Effector CD8-positive, alpha-beta T cell (primary cell): ENCODE measurements around the gene RTN4RL1.

Experiments
- DNase-seq: peaks from one replicate; lab custom pipeline; 2025; lab: John Stamatoyannopoulos, UW

Gene RTN4RL1

DNA sequence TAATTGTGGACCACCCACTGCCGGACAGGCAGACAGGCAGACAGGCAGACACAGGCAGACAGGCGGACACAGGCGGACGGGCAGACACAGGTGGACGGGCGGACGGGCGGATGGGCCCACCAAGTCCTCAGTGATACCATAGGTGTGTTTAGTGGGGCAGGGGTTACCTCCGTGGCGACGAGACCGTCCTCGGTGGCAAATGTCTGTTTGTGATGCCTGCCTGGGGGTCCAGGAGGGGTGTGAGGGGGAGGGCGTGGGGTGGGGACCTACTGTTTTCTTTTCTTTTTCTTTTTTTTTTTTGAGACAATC is 76.7 kb downstream of the RTN4RL1 start:
- DNase-seq, result no peak

DNA sequence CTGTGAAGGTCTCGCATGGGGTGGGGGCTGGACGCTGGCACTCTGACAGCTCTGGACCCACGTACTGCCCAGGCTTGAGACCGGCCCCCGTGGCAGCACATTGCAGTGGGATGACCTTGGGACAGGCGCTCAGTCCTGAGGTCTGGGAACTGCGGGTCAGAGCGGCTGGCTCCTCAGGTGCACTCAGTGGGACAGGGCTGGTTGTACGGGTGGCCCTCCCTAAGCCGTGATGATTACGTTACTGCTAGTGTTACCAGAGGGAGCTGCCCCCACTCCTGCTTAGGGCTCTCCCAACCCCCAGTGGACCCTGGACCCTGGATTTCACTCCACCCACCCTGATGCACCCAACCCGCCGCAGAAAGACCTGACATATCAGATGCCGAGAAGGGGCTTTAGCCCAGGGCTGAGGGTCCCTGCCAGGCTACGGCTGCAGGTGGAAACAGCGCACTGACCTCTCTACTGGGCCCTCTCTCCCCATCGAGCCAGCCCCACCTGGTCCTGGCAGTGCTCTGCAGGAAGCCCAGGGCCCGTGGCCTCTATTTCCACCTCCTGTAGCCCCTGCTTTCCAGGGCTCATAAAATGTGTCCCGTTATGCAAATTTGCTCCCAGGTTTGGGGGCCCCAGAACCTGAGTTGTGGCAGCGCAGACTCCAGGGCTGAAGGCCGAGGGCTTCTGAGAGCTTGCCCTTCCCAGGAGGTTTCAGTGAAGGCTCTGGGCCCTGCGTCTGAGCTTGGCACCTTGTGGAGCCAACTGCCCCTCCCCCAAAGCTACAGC is 77.2 kb downstream of the RTN4RL1 start:
- DNase-seq, result no peak

DNA sequence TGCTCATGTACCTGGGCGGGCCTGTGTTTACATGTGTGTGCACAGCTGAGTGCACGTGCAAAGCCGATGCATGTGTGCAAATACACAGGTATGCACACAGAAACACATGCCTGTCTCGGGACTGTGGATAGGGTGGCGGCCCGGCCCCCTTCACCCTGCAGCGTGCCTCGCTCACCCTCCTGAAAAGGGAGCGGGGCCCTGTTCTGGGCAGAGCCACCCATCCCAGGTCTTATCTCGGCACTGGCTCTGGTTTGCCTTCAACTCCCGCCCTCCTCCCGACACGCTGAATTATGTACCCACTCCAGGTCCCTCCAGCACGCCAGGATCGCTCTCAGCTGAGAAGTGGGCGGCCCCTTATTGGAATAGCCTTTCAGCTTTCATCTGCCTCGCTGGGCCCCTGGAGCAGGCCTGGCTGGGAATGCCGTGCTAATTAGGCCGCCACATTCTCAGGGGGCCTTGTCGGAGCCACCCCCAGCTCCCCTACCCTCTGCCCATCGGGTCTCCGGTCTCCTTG is 77.8 kb downstream of the RTN4RL1 start:
- DNase-seq, result no peak

DNA sequence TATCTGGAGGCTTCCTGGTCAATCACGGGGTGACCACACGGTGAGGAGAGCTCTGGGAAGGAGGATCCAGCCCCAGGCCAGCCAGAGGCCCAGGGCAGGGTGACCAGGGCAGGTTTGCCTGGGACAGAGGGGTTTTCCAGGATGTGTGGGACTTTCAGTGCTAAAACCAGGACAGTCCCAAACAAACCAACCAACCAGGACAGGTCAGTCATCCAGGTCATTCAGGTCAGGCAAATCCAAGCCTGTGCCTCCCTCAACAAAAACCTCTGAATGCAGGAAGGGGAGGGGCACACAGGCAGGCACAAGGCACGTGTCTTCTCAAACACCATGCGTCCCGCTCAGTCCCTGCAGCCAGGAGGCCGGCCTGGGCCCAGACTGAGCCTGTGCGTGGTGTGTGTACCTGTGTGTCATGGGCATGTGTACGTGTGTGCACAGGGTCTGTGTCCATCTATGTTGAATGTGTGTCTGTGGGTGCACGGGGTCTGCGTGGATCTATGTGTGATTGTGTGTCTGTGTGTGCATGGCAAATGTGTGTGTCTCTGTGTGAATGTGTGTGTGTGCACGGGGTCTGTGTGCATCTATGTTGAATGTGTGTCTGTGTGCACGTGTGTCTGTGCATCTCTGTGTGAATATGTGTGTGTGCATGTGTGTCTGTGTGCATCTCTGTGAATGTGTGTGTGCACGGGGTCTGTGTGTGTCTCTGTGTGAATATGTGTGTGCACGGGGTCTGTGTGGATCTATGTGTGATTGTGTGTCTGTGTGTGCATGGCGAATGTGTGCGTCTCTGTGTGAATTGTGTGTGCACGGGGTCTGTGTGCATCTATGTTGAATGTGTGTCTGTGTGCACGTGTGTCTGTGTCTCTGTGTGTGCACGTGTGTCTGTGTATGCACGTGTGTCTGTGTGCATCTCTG is 78.9 kb downstream of the RTN4RL1 start:
- no peak for DNase-seq

DNA sequence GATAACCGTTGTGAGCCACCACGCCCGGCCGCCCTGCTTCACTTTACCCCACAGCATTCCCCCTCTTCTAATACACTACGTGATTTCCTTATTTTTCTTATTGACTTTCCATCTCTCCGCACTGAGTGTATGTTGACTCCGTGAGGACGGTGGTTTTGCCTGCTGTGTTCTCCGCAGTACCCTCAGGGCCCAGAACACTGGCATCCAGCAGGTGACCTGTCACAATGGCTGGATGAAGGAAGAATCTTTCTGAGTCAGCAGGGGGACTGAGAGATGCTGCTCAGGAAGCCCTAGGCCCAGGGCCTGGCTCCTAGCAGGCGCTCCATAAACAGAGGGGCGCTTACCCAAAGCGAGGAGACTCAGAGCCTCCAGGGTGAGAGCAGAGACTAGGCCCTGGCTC is 79.5 kb downstream of the RTN4RL1 start:
- no peak for DNase-seq

DNA sequence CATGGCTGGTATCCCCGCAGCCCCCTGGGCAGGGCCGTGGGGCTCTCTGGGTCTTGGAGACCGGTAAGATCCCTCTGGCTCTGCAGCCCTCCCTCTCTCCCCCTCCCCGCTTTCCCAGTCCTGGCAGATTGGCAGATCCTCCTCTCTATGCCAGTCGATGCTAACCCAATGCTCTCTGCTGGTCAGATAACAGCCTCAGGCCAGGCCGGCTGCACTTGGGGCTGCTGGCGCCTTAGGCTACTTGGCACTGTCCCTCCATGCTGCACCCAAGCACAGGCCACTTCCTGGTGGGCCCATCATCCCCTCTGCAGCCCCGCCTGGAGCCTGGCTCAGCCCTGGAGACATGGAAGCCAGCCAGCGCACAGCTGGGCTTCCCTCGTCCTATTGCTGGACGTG is 81.7 kb downstream of the RTN4RL1 start:
- no peak for DNase-seq

DNA sequence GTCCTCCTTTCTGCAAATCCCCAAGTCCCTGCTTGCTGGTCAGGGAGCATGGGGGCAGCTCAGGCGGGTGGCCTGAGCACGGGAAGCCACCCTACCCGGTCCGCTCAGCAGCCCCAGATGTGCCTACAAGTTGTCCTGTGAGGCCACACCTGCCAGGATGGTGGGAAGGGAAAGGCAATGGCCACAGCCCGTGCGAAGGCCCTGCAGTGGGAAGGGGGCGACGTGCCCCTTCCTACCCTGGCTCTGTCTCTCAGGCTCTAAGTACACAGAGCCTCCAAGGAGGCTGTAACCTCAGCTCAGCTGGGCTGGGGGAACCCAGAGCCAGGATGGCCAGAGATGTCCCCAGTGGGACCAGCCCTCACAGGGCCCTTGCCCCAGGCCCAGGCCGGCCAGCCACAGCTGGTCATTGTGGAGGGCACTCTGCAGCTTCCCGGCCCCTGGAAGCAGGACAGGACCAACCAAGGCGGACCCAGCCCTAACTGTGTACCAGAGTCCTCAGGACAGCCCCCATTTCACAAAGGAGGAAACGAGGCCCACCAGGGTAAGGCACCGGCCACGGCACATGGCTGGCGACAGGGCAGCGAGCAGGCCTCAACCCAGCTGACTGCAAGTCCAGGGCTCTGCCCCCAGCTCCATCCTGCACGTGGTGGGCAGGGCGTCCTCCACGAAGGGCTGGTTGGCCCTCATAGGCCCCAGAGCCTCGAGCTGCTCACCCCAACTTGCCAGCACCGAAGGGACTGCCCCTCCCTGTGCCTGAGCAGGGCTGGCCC is 82.3 kb downstream of the RTN4RL1 start:
- no peak for DNase-seq

DNA sequence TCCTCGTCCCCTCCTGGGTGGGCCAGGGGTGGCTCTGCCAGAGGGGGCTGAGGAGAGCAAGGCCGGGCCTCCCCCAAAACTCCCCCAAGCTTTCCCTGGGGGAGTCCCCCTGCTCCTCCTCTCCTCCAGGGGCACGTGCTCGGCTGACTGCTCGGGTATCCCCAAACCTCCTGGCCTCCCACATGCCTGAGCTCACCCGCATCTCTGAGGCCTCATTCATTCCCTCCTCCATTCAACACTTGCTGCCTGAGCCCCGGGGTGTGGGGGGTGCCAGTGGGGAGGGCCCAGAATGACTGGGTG is 83.1 kb downstream of the RTN4RL1 start:
- DNase-seq, result no peak

DNA sequence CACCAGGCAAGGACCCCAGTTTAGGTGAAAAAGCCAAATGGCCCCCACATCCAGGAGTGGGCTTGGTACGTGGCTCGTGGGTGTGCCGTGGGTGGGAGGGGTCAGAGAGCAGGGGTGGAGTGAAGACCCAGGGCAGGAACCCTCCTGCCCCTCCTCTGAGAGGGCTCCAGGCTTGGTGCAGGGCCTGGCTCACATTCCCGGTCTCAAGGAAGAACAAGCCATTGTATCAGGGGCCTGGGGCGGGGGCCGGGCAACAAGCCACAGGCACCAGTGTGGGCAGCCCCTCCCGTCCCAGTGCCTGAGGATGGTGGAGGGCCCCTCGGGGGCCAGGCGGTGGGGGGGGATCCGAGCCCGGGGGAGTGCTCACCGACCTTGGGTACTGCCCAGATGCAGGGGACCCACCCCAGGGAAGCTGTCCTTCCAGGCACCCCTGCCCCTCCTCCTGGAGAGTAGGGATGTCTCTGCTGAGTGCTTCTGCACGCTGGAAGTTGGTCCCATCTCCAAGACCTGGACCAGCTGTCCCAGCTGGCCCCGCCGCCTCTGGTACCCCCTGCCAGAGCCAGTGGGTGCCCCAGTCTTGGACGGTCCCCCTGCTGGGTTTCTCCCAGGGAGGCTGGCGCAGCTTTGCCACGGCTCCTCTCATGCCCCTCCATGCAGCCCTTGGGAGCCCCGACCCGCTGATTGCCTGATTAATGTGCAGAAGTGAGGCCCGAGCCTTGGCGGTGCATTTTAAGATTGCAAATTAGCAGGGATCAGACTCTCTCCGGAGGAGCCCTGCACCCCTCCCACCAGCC is 83.7 kb downstream of the RTN4RL1 start:
- DNase-seq, result no peak

DNA sequence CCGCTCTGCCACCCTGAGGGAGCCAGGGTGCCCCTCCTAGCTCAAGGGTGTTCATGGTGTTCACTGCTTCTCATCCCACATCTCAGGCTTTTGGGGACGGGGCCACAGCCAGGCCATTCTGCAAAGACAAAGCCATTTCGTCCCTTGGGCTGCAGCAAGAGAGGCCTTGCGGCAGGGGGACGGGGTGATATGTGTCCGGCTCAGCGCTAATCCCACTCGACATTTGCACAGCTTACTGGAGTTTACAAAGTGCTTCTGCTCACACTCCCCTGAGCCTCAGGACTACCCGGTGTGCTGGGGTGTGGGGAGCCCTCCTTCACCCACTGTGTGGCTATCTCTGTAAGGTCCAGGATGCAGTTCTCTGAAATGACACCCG is 84.3 kb downstream of the RTN4RL1 start:
- no peak for DNase-seq

DNA sequence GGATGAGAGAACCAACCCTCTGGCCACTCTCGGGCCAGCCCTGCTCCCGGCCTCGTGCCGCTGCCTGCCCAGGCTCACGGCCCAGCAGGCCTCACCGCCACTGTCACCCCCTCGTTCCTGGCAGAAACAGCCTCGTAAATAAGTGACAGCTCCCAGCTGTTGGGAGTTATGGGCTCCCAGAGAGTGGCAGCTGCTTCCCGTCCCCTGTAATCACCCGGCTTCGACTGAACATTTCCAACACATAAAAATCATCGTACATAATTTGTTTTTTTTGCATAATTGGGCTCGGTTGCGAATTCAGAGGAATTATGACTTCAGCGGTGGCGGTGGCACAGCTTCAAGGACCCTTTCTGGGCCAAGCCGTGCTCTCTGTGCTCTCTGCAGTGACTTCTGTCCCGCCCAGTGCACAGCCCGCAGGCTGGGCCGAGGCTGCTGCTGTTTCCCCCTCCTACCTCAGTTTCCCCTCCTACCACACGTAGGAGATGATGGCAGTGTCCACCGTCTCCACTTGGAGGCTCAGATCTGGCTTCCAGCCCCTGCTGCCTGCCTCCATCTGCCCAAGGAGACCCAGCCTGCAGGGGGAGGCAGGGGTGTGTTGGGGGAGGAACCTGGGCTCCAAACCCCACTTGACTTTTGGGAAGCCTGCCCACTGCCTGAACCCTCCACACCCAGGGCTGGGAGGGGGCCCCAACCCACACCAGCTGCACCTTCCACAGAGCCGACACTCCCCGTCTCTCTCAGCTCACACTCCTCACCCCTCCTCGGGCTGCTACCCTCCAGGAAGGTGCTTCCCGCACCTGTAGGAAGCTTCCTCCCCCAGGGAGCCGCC is 84.9 kb downstream of the RTN4RL1 start:
- DNase-seq, result no peak

DNA sequence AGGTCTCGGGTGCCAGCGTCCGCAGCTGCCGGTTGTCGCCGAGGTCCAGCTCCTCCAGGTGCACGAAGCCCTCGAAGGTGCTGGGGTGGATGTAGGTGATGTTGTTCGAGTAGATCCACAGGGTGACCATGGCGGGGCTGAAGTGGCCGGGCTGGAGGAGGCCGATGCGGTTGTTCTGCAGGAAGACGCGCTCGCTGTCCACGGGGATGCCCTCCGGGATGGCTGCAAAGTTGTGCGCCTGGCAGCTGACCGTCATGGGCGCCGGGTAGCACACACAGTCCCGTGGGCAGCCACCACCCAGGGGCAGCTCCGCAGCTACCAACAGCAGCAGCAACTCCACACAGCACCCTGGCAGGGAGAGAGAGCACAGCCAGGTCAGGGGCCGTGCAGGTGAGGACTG is 87.7 kb downstream of the RTN4RL1 start:
- no peak for DNase-seq

DNA sequence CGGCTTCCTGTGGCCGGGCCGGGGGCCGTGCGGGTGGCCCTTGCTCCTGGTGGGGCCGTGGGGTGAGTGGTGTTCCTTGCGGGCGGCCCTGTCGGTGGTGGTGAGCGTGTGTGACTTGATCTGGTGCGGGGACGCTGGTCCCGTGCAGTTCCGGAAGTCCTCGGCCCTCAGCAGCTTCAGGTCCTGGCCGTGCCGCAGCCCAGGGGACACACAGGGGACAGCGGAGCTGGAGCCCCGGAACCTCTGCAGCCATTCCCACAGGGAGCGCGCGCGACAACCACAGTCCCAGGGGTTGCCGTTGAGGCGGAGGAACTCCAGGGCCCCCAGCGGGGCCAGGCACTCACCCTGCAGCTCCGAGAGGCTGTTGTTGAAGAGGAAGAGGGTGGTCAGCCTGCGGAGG is 88.4 kb downstream of the RTN4RL1 start:
- no peak for DNase-seq

DNA sequence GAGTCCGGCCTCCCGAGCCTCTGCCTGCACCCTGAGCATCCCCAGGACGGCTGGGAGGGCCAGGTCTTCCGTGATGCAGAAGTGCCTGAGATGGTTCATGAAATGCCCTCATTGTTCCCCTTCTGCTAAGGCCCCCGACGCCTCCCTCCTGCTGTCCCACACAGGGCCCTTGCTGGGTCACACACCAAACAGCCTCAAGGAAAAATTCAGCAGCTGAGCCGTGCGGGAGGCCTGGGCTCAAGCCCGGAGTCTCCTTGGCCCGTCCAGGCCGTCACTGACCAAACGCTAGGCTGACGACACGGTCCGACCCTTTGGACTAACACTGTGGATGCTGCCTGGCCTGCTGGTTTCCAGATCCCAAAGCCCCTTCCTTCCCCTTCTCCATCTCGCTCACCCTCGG is 90.2 kb downstream of the RTN4RL1 start:
- no peak for DNase-seq

DNA sequence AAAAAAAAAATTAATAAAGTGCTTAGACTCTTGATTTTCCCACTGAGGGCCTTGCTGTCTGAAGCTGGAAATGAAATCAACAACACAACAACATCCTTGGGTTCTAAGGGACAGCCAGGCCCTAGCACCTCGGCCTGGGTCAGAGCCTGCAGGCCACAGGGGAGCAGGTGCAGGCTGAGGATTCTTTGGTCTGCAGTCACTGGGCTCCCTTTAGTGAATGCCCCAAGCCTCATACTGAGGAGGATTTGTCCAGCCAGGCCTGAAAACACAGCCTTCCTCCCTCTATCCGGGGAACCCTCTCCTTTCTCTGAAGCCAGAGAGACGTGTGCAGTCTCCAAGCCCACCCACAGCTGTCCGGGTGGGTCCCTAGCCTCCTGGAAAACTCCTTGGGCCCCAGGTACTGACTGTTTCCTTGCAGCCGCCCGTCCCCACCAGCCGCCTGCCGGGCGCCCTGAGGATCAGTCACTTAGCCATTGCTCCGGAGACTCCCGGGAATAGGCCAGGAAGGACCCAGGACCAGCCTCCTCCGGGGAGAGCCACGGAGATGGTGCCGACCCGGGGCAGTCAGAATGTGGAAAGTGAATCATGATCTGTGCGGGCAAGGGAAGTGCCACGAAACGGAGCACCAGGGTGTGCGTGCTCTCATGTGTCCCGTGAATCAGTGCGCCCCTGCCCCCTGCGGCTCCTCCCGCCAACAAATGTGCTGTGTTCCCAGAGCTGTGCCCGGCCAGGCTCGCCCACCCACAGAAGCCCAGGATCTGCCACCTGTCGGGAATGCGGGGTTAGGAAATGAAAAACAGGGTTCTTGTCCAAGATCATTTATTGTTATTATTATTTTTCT is 91.0 kb downstream of the RTN4RL1 start:
- DNase-seq, result no peak

DNA sequence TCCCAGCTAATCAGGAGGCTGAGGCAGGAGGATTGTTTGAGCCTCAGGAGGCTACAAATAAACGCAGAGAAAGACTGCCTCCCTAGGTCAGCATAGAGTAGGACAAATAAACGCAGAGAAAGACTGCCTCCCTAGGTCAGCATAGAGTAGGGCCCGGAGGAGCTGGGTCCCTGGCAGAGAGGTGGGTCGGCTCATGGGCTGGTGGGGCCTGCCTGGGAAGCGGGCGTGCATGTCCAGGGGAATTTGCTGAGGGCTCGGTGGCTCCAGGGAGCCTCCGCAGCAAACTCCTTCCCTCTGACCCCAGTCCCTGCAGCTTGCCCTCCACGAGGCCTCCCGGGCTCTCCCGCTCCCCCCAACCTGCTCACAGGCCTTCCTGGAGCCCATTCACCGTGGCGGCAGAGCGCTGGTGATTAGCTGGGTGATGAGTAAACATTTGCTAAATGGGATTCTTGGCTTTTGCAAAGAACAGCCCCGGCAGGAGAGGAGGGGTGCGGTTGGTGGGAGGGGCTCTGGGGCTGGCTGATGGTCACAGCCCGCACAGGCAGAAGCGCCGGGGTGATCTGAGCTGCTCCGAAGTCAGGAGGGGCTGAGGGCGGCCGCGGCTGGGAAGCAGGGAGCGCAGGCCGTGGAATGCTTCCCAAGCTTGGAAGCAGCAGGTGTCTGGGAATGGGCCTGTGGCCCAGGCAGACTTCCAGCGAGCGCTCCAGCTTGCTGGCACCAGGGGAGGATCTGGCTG is 93.1 kb downstream of the RTN4RL1 start:
- no peak for DNase-seq

DNA sequence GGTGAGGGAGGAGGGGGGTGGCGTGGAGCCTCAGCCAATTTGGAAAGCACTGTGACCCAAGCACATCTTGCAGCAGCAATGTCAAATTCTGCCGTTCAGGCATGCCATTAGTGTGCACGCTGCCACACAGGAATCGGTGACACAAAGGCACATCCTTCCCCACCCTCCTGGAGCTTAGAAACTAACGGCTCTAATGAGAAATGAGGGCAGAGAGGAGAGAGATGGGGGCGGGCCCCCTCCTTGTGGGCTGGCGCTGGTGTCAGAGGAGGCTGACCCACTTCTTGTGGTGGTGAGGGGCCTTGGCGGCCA is 94.8 kb downstream of the RTN4RL1 start:
- no peak for DNase-seq

DNA sequence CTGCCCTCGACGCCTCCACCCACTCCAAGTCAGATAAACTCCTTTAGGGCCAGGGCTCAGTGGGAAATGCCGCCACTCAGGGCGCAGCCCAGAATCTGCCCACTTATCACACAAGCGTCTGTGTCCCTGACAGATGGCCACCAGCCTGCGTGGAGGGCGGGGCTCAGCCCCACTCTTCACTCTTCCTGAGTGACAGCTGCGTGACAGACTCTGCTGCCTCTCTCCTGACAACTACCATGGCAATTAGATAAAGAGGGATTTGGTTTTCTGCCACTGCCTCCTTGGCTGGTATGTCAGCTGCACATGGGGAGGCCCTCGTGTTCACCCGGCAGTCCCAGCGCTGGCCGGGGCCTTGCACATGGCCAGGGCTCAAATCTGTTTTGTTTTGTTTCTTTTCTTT is 96.2 kb downstream of the RTN4RL1 start:
- no peak for DNase-seq

DNA sequence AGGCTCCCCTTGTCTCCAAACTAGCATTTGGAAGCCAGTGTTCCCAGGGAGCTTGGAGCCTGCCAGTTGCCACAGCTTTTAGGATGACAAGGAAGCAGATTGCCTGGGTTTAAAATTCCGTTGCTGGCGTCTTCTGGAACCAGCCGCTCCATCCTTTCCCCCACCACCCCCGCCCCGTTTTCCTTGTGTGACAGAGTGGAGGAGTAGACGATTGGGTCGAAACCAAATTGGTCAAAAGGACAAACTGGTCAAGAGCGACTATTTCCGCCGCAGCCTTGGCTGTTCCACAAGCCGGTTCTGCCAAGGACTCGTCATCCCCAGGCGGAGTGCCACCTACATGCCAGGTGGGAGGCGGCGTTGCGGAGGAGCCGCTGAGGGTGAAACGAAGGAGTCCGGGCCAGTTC is 104.2 kb downstream of the RTN4RL1 start:
- DNase-seq, result no peak

DNA sequence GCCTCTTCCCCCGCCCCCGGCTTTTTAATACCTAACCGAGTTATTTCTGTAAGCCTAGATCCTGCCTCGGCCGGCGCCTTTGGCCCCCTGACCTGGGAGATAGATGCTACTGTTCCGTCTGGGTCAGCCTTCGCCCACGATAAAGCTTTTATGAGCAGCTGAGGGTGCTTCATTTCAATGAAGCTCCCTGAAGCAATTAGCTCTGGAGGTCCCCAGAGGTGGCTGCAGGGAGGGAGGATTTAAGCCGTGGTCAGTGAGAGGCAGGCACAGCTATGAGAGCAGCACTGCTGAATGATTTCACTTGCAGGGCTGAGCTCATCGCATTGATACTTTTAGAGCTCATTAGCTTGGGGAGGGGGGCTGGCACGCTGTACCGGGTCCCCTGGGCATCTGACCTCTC is 105.9 kb downstream of the RTN4RL1 start:
- DNase-seq, result no peak
